GM19467 (cell line): ENCODE results near the gene PDILT.
"Not testable (repeated sequence)": the region's sequence is repeated elsewhere in the genome, so short reads cannot be mapped to it uniquely, and the experiment has no call there.

Experiments
- ATAC-seq: cut with Tn5 transposase; IDR thresholded peaks from one replicate; pipeline ENCODE4 v1.9.1; 2021; ENCODE audit warnings: mild to moderate bottlenecking, moderate library complexity; ENCODE audit not compliant: unreplicated experiment

The PDILT gene

DNA sequence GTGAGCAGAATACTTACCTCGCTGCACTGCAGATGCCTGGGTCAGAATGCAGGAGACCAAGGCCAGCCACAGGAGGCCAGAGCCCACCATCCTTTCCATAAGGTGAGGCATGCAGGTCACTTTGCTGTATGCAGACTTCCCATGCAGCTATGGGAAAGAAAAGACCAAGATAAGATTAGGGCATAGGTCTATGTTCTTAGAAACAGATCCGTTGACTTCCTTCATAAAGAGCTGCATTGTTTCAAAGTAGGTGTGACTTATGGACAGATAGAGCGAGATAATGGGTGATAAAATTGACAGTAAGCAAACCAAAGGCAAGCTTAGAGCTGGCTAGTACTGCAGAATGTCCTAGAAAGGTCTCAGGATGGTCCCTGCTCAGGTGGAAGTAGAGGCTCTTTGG is 78.2 kb downstream of the PDILT start:
- no peak for ATAC-seq

DNA sequence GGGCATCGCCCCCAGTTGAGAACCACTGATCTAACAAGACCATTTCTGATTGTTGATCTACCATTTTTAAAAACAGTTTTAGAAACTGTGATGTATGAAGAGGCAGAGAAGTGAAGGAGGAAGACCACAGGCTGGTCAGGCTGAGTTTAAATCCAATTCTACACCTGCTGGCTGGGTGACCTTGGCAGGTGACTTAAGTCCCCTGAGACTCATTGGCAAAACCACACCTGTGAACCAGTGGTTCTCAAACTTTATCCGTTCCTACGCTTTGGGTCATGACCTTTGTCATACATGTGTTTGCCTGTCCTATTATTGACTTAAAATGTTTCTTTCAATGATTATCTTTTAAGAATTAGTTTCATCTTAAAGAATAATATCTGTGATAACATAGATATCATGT is 79.5 kb downstream of the PDILT start:
- ATAC-seq: no peak

DNA sequence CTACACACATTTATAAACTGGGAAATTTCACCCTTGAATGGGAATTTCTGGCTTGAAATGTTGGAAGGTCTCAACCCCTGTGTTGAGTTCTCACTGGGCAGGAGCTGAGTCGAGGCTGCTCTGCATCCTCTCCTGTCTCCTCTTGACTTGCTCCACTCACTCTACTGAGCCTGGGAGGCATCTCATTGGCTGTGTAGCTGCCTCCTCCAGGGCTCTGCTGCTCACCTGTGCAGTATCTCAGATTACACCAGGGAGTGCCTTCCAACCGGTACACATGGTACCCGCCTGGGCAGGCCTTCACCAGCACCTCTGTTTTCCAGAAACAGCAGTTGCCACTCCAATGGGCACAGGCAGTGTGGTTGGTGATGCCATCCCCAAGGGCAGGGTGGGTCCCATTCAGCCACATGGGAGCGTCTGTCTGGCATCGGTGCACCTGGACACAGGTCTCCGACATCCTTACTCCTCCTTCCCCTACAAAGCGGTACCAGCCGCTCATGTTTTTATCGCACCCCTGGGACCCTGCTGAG is 80.9 kb downstream of the PDILT start:
- no peak for ATAC-seq

DNA sequence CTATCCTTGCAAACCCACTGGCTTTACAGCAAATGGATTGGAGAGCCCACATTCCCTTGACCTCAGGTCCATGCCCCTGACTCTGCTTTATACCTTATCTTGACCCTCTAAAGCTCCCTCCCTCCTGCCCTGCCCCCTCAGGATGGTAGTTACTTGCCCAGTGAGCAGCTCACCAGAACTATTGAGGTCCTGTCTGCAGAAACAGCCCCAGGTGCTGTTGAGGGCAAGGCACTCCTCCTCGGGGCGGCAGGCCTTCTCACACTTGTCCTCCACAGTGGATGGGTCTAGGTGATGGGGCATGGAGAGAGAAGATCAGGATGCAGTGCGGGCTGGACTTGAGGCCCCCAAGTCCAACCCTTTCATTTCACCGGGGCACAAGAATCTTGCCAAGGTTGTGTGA is 81.8 kb downstream of the PDILT start:
- no peak for ATAC-seq

DNA sequence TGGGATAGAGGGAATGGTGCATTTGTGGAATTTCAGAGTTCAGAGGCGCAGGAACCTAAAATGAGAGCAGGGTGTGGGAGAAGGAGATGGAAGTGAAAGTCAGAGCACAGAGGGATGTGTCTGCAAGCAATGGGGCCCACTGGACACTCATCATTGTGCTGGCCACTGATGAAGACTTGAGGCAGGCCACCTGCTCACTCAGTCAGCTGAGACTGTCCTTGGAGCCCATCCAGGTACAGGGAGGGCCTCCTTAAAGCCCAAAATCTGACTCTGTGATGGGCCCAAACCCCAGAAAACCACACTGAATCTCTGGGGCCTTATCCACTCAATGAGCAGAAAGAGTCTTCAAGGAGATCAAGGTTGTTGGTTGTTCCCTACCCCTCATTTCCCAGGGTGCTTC is 82.9 kb downstream of the PDILT start:
- no peak for ATAC-seq

DNA sequence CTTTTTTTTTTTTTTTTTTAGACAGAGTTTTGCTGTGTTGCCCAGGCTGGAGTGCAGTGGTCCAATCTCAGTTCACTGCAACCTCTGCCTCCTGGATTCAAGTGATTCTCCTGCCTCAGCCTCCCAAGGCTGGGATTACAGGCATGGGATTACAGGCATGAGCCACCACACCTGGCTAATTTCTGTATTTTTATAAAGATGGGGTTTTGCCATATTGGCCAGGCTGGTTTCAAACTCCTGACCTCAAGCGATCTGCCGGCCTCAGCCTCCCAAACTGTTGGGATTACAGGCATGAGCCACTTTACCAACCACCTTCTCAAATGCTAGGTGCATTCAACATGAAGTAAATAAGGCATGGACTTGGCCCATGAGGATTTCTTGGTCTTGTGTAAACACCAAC is 83.5 kb downstream of the PDILT start:
- ATAC-seq: not testable (repeated sequence)

DNA sequence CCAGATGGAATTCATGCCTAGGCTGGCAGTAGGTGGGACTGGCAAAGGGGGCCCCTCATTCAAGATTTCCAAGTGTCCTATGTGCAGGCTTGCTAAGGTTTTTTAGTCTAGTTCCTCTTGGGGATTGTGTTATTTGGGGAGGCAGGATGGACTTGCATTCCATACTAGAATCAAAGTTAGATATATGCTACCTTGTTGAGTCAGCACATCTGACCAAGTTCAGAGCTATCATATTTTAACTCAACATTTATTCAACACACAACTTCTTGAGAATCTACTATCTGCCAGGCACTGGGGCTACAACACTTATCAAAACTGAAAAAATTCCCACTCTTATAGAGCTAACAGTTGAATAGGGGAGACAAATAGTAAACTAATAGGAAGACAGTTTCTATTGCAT is 83.9 kb downstream of the PDILT start:
- no peak for ATAC-seq

DNA sequence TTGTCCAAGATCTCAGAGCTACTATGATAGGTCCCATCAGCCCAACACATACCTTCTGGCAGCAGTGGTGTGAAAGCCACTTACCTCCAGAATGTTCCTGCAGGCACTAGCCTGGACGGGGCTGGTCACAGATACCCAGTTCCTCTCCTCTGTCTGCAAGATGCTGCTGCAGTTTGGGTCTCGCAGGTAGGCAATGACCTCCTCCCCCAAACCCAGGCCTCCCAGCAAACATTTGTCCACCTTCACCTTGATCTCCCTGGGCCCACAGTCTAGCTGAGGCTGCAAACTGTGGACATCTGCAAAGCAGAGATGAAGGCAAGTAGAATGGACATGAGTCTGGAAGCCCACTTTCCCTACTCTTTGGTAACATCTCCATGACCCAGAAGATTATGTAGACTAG is 84.4 kb downstream of the PDILT start:
- no peak for ATAC-seq

DNA sequence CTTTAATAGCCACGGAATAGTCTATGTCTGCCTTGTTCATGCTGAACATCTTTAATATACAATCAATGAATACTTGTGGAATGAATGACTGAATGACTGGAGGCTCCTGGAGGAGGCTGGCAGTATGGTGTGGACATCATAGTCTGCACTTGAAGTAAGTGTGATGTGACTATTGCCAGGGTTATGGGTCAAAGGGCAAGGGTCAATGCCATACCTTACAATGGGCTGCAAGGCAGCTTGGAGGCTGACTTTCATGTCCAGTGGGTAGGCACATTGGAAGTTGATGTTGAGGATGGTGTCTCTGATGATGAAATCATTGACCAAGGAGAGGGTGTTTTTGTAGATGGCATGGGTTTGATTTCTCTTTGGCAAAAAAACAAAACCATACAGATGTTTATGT is 85.1 kb downstream of the PDILT start:
- ATAC-seq: no peak

DNA sequence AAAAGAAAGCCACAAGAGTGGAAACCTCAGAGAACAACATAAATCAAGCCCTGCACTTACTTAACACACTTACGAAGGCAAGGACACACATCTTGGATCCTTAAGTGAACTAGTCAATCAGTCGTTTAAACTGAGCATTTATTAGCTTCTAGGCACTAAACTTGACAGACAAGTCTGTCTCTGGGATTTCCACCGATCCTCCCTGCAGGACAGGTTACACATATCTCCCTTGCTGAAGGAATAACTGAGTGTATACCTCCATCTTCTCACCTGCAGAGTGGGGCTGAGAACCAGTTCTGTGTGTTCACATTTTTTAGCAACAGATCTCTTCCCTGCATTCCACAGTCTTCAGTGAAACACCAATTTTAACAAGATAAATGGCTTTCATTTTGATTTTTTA is 86.1 kb downstream of the PDILT start:
- no peak for ATAC-seq

DNA sequence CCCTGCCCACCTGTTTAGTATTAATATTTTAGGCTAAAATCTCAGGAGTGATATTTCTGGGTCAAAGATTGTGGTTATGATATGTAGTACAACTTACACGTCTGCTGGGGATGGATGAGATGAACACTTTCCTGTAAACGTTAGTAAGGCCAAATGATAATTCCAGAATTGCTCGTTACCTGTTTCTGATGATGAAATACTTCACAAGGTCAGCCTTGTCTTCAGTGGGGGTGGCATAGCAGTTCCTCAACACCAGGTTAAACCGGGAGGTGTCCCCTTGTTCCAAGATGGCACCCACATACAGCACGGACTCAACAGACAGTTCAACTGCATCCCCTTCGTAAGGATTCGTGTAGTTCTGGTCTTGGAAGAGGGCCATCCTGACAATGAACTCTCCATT is 86.5 kb downstream of the PDILT start:
- ATAC-seq: no peak

DNA sequence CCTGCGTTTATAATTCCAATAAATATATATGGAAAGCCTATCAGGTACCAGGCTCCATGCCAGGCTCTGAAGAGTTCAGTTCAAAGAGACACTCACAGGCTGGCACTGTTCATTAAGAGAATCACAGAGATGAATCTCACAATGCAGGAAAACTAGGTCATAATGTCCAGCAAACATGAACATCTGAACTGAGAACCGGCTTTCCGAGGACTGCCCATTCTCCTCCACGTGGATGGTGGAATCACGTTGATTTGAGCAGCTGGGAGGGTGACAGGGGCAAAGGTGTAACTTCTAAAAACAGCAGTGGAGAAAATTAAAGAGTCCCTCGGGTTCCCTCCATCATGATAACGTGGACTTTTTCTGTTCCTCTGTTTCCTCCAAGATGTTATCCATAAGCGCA is 87.4 kb downstream of the PDILT start:
- no peak for ATAC-seq

DNA sequence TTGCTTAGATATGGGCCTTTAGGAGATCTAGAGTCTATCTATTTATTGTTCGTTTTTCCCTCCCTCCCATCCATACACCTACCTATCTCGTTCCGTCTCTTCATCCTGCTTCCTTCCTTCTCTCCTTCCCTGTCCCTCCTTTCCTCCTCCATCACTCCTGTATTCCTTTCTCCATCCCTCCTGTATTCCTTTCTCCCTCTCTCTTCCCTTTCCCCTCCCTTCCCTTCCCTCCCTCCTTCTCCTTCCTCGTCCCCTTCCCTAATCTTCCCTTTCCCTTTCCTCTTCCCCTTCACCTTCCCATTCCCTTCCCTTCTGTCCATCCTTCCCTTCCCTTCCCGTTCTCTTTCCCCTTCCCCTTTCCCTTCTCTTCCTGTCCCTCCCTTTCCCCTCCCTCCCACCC is 87.8 kb downstream of the PDILT start:
- no peak for ATAC-seq

DNA sequence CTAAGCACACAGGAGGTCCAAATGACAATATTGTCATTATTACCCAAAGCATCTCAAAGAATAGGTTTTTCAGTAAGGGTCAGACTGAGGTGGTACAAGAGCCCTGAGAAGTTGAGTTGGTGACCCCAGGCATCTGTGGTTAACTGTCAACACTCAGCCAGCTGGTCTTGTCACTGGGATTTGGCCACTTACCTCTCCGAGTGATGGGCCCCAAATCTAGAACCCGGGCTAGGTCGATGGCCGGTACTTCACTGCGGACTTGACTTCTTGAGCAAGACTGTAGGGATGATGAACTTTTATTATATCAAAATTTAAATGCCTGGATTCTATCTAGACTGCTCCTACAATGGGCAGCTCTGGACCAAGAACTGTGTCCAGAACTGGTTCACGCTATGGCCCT is 88.8 kb downstream of the PDILT start:
- no peak for ATAC-seq

DNA sequence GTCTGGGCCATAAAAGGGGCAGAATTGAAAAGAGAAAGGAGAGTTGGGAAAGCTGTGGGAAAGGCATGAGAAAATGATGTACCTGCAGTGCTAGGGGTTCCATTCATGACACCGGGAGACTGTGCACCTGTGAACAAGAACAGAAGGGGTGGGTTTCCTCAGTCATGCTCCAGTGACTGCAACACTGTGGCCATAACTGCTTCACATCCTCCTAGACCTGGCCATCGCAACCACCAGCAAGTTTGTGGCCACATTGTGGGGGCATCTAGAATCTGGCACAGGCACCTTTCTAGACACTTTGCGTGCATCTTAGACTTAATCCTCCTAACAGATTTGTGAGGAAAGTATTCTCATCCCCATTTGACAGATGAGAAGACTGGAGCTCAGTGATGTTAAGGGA is 90.0 kb downstream of the PDILT start:
- no peak for ATAC-seq

DNA sequence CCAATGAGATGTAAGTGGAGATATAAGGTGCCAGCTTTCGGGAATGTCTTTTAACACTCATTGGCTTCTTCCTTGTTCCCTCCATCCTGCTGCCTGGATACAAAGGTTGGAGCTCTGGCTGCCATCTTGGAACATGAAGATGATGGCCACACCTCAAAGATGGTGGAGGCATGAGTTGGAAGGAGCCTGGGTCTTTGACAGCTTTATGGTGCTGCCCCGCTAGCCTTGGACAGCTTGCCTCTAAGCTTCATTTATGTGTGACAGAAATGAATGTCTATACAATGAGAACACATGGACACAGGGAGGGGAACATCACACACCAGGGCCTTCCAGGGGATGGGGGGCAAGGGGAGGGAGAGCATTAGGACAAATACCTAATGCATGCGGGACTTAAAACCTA is 90.8 kb downstream of the PDILT start:
- ATAC-seq: no peak

DNA sequence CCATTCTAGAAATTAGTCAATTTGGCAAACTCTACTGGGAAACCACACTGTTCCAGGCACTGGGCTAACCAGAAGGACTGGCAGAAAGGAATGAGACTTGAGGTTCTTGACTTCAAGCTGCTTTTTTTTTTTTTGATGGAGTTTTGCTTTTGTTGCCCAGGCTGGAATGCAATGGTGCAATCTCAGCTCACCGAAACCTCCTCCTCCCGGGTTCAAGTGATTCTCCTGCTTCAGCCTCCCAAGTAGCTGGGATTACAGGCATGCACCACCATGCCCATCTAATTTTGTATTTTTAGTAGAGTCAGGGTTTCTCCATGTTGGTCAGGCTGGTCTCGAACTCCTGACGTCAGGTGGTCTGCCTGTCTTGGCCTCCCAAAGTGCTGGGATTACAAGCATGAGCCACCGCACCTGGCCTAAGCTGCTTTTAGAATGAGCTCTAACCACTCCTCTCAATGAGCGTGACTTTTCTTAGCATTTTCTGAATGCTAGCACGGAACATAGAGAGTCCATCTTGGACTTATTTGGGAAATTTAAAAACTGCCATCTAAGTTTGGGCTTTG is 91.9 kb downstream of the PDILT start:
- not testable (repeated sequence) for ATAC-seq

DNA sequence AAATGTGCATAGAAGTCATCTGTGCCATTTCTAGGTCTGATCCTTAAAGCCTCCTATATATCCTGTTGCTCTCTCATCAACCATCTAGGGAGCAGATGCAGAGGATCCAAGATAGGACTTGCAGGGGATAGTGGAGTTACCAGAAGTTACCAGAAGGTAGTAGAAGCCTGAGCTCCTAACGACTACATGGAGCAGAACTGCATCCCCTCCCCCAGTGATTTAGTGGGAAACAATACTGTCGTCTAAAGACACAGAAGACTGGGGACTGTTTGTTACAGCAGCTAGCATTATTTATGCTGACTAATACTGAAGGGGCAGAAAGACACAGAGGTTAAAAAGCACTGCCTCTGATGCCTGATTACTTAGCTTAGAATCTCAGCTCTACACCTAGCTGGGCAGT is 93.0 kb downstream of the PDILT start:
- ATAC-seq: no peak

DNA sequence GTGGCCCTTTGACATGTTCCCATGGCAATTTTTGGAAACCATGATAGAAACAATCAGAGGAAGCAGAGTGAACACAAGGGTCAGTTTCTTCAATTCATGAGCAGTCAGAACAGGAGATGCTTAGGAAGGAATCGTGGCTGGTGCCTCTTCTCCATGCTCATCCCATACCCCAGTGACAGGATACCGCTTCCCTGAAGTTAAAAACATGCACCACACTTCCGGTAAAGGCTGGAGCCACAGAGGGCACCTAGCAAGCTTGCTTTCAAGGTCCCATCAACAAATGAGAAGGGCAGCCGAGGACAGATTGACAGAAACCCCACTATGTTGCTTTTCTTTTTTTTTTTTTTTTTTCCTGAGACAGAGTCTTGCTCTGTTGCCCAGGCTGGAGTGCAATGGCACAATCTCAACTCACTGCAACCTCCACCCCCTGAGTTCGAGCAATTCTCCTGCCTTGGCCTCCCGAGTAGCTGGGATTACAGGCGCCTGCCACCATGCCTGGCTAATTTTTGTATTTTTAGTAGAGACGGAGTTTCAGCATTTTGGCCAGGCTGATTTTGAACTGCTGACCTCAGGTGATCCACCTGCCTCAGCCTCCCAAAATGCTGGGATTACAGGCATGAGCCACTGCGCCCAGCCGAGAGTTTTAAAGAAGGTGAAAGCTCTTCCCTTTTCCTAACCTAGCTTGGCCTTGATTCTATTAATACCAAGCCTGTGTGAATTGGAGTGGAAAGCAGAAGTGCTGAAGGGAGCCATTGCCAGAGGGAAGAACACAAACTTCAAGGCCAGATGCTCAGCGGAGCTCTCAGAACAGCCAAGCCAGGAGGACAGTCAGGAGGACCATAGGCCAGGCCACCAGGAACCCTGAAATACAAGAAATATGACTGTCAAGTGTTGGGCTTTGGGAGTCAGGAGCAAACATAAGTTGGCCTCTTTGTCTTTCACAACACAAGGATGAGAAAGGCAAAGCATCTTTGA is 93.8 kb downstream of the PDILT start:
- no peak for ATAC-seq

DNA sequence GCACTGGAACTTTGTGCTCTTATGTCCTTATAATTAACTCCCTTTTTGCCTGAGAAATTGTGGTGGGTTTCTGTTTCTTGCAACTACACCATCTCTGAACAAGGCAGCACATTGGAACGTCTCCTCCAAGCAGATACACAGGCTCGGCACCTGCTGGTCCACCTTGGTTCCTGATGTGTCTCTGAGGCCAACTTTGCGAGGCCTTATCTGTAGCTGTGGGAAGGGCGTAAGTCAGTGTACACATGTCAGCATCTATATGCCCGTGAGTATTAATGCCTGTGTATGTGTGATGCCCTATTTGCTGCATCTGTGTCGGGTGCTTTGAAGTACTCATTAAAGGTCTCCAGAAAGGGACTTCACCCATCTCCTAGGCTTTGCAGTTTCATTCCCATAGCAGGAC is 94.8 kb downstream of the PDILT start:
- ATAC-seq: no peak
